ENCODE results near the gene EEFSEC. TPM values are rescaled to one million over a fixed set of nuclear protein-coding genes. Genes with fewer than 3 reads are reported as not detected.

EEFSEC gene
- total and polyA plus RNA-seq, 10 donors, result 8.5 to 19.2 (median 14.2) TPM

DNA sequence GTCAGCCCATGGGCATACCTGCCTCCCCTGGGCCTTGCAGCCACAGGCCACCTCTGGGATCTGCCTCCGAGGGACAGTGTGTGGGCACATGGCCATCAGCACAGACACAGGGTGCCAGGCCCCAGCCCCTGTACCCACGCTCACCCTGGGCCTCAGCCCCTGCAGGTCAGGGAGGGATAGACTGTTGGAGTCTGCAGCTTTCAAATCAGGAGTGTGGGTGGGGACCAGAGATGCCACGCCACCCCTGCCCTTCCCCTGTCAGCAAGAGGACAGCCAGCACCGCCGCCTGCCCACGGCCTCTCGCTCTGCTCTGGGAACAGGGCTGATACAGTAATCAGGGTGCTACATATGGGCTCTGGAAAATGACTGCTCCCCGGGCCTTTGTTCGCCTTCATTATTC is 240.8 kb downstream of the EEFSEC start:
- H3K4me3 ChIP-seq, result no peak overlapping the region
- H3K27ac ChIP-seq, result no peak overlapping the region
- DNase-seq, result no peak
- 94 to 100% (median 96%) methylated on average over 6 to 9 of the region's 9 CpGs for whole genome bisulfite sequencing, 5 donors
- intact Hi-C loops (cut with DNase I; ENCODE audit: low total_unique reads), result no loop called here
- peaks cover 0 to 5% (median 0%) of the 10 kb centered on the region in 6 donors for H3K36me3 ChIP-seq
- H3K4me1 ChIP-seq, result peaks cover 0 to 22% (median 7%) of the 10 kb centered on the region in 6 donors
- H3K9me3 ChIP-seq, result no peaks in the 10 kb centered on the region
- H3K27me3 ChIP-seq (replicated peaks in 1 of 7), result no peaks in the 10 kb centered on the region
- TF ChIP-seq, protein P1, sequence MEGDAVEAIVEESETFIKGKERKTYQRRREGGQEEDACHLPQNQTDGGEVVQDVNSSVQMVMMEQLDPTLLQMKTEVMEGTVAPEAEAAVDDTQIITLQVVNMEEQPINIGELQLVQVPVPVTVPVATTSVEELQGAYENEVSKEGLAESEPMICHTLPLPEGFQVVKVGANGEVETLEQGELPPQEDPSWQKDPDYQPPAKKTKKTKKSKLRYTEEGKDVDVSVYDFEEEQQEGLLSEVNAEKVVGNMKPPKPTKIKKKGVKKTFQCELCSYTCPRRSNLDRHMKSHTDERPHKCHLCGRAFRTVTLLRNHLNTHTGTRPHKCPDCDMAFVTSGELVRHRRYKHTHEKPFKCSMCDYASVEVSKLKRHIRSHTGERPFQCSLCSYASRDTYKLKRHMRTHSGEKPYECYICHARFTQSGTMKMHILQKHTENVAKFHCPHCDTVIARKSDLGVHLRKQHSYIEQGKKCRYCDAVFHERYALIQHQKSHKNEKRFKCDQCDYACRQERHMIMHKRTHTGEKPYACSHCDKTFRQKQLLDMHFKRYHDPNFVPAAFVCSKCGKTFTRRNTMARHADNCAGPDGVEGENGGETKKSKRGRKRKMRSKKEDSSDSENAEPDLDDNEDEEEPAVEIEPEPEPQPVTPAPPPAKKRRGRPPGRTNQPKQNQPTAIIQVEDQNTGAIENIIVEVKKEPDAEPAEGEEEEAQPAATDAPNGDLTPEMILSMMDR (IDR thresholded peaks at IDR 0.05 in 8 of 11, conservative IDR thresholded peaks at IDR 0.05 in 3 of 11), result no peak
- TF ChIP-seq POLR2A (IDR thresholded peaks at IDR 0.05) (no peak), POLR2AphosphoS5 (IDR thresholded peaks at IDR 0.05) (no peak)

DNA sequence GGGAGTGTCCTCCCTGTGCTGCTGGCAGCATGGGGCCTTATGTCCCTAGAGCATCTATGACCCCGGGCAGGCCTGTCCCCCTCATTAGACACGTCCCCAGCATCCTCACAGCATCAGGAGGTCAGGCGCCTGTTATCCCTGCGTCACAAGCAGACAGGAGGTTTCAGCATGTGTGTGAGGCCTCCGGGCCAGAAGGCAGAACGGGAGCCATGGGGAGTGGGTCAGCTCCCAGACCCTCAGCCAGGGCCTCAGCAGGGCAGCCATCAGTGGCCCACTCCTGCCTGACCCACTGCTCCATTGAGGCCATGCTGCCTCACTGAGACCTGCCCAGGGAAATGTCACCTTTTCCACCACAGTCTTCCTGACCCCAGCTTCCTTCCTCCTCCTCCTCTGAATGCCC is 241.8 kb downstream of the EEFSEC start:
- no peak overlapping the region for H3K4me3 ChIP-seq
- no peaks in the 10 kb centered on the region for H3K27me3 ChIP-seq (replicated peaks in 1 of 7)
- H3K4me1 ChIP-seq, result peaks cover 0 to 16% (median 6%) of the 10 kb centered on the region in 6 donors
- WGBS, 5 donors, result 84 to 94% (median 86%) methylated on average over 6 of the region's 6 CpGs; no CpG with 5 or more reads in 1 of the 5 donors
- H3K9me3 ChIP-seq, result no peaks in the 10 kb centered on the region
- no peak for DNase-seq
- H3K27ac ChIP-seq, result no peak overlapping the region
- TF ChIP-seq POLR2AphosphoS5 (IDR thresholded peaks at IDR 0.05) (no peak), POLR2A (IDR thresholded peaks at IDR 0.05) (no peak)
- TF ChIP-seq, protein P1 (IDR thresholded peaks at IDR 0.05 in 8 of 11, conservative IDR thresholded peaks at IDR 0.05 in 3 of 11), result no peak
- peaks cover 0 to 4% (median 0%) of the 10 kb centered on the region in 6 donors for H3K36me3 ChIP-seq
- intact Hi-C loops (cut with DNase I; ENCODE audit: low total_unique reads), result no loop called here

DNA sequence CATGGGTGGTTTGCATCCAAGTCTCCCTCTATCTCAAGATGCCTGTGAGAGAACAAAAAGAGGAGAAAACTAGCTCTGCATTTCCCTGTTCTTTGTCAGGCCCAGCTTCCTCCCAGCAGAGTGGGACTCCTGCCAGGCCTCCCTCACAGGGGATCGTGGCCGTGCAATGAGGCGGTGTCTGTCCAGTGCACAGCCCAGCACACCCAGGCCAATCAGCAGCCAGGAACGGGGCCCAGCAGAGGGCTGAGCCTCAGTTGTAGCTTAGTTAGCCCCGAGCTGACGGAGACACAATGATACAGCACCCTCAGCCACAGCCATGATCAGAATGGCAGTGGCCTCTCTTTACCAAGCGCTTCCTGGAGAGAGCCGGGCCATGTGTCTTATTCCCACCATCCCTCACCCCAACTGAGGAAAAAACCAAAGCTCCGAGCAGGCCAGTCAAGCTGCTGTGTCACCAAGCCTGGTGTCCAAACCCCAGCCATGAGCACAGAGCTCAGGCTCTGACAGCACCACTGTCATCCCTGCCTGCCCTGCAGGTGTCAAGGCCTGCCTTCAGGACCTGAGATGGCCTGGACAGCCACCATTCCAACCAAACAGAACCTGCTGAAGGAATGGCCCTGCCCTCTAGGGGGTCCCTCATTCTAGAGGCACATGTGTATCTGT is 242.3 kb downstream of the EEFSEC start:
- Histone ChIP-seq H3K27ac (no peak overlapping the region), H3K4me3 (no peak overlapping the region), H3K4me1 (peaks cover 0 to 16% (median 6%) of the 10 kb centered on the region in 6 donors), H3K9me3 (no peaks in the 10 kb centered on the region), H3K27me3 (replicated peaks in 1 of 7) (no peaks in the 10 kb centered on the region), H3K36me3 (peaks cover 0 to 4% (median 0%) of the 10 kb centered on the region in 6 donors)
- TF ChIP-seq POLR2AphosphoS5 (IDR thresholded peaks at IDR 0.05) (peak in 1 of 3 donors; percentile 6), POLR2A (IDR thresholded peaks at IDR 0.05) (no peak)
- TF ChIP-seq, protein P1 (IDR thresholded peaks at IDR 0.05 in 8 of 11, conservative IDR thresholded peaks at IDR 0.05 in 3 of 11), result no peak
- WGBS, 5 donors, result 52 to 83% (median 73%) methylated on average over 5 to 9 of the region's 9 CpGs
- intact Hi-C loops (cut with DNase I; ENCODE audit: low total_unique reads), result no loop called here
- no peak for DNase-seq

DNA sequence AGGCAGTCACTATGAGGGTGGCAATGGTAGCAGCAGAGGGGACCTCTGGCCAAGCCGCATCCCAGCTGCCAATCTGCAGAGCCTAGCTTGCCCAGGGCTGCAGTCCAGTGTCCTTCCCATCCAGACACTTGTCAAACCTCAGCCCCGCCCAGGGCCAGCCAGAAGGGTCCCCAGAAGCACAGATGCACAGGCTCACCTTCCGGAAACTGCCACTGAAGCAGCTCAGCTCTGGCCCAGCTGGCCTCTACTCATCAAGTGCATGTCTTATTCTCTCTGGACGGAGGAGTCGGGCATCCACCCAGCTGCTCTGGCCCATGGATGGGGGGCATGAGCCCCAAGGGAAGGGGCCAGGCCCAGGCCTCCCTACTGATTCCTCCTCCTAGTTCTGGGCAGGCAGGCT is 244.2 kb downstream of the EEFSEC start:
- Histone ChIP-seq H3K27ac (no peak overlapping the region), H3K4me3 (no peak overlapping the region), H3K27me3 (replicated peaks in 1 of 7) (no peaks in the 10 kb centered on the region), H3K4me1 (peaks cover 0 to 16% (median 6%) of the 10 kb centered on the region in 6 donors), H3K36me3 (no peaks in the 10 kb centered on the region), H3K9me3 (no peaks in the 10 kb centered on the region)
- TF ChIP-seq POLR2A (IDR thresholded peaks at IDR 0.05) (no peak), POLR2AphosphoS5 (IDR thresholded peaks at IDR 0.05) (no peak)
- TF ChIP-seq, protein P1 (IDR thresholded peaks at IDR 0.05 in 8 of 11, conservative IDR thresholded peaks at IDR 0.05 in 3 of 11), result no peak
- 92 to 100% (median 99%) methylated on average over 1 to 5 of the region's 5 CpGs for WGBS, 5 donors
- intact Hi-C loops (cut with DNase I; ENCODE audit: low total_unique reads), result no loop called here
- DNase-seq, result no peak
